ENCODE results near the gene COL20A1. TPM values are rescaled to one million over a fixed set of nuclear protein-coding genes. Genes with fewer than 3 reads are reported as not detected.

Gene COL20A1
- total and polyA plus RNA-seq, 2 of the 13 experiments (the other 11 are each of a cell fraction or from before 2014, with no cell fraction given), result not detected

GRCh38 chr20:63363013-63363957 is 70.3 kb downstream of the COL20A1 start (continued):
- TF ChIP-seq BCLAF1 (IDR thresholded peaks at IDR 0.05) (no peak), HOXA9 (CRISPR knock-in tag; IDR thresholded peaks at IDR 0.05; ENCODE audit: borderline replicate concordance) (0 out of 2 replicates have a peak, but pooled peaks have one; percentile 27), NFIB (CRISPR knock-in tag; IDR thresholded peaks at IDR 0.05; ENCODE audit: borderline replicate concordance) (0 out of 2 replicates have a peak, but pooled peaks have one; percentile 49), TBX2 (CRISPR knock-in tag; IDR thresholded peaks at IDR 0.05; ENCODE audit: borderline replicate concordance) (peak; percentile 29; the same call in 1 of the 2 replicates), MXD4 (CRISPR knock-in tag; IDR thresholded peaks at IDR 0.05) (no peak), POGK (CRISPR knock-in tag; conservative IDR thresholded peaks at IDR 0.05) (no peak; the same call in none of the 2 replicates), FOXM1 (CRISPR knock-in tag; IDR thresholded peaks at IDR 0.05) (no peak), RORA (CRISPR knock-in tag; IDR thresholded peaks at IDR 0.05) (no peak), ARID4A (CRISPR knock-in tag; IDR thresholded peaks at IDR 0.05; ENCODE audit: borderline replicate concordance) (peak; percentile 37; the same call in 1 of the 2 replicates), ZNF276 (CRISPR knock-in tag; IDR thresholded peaks at IDR 0.05; ENCODE audit: low read depth) (no peak; the same call in 1 of the 2 replicates), ZNF331 (CRISPR knock-in tag; IDR thresholded peaks at IDR 0.05) (0 out of 2 replicates have a peak, but pooled peaks have one; percentile 33)
